Uterus (tissue), 2 donors: ENCODE results near the gene ZNF260.

ENCODE experiments used
- CTCF ChIP-seq, 4 experiments: fragments of 200-600 bp in 2 of 4; fragments of 450-650 bp in 2 of 4; sonication (generic) in 2 of 4; IDR thresholded peaks; one replicate each; pipeline ENCODE4 v1.5.1; 2016 to 2019; ENCODE audit warnings: antibody characterized with exemption in 4 of 4, mild to moderate bottlenecking in 2 of 4, moderate library complexity in 1 of 4
- POLR2A ChIP-seq, 2 donors: fragments of 450-650 bp; IDR thresholded peaks; one replicate each; pipeline ENCODE4 v1.6.1; 2016; ENCODE audit warnings: antibody characterized with exemption in 2 of 2, mild to moderate bottlenecking in 1 of 2, moderate library complexity in 1 of 2

DNA sequence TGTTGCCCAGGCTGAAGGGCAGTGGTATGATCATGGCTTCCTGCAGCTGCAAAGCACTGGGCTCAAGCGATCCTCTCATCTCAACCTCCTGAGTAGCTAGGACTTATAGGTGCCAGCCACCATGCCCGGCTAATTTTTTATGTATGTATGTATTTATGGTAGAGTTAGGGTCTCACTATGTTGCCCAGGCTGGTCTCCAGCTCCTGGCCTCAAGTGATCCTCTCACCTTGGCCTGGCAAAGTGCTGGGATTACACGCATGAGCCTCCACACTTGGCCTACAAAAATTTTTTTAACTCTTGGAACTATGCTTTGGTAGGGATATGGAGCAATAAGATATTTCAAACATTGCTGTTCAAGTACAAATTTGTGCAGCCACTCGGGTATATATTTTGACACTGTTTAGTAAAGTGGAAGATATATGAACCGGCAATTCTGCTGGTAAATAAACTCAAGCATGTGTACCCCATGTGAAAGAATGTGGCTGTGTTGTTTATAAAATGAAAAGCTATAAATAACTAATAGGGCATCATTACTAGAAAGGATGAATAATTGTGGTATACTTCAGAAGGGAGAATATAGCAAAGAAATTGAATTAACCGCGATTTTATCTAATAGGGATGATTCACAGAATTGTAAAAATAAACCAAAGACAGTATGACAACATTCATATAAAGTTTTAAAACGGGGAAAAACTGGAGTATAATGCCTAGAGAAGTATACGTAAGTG is 39.8 kb downstream of the ZNF260 start:
- TF ChIP-seq CTCF (IDR thresholded peaks at IDR 0.05) (no peak), POLR2A (IDR thresholded peaks at IDR 0.05) (no peak)
